ENCODE measurements around the gene PRG3.

DNA sequence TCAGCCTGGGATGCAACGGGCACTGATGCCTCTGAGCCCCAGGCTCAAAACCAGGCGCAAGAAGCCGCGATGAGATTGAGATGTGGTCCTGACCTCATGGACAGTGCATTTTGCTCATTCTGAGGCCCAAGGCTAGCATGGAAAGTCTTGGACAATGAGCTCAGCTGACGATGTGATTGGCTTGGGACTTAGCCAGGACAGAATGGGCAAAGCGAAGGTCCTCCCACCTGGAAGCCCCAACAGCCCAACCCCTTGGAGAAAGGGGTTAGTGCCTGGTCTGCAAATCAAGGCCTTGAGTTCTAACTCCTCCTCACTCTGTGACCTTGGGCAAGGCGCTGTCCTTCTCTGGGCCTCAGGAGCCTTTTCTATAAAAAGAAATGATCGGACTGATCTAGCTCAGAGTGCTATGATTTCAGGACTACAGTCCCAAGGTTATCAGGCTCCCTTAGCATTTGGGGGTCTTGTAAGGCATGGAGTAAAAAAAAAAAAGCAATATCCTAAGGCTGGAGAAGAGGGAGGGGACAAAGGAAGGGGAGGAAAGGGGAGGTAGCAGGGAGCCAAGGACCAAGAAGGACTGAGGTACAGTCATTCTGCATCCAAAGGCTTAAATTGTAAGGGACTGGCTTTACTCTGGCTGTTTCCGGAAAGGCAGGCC is 43.3 kb upstream of the PRG3 start:
- no peak for TF ChIP-seq ATF3 (IDR thresholded peaks at IDR 0.05)
- TF ChIP-seq, protein P1, sequence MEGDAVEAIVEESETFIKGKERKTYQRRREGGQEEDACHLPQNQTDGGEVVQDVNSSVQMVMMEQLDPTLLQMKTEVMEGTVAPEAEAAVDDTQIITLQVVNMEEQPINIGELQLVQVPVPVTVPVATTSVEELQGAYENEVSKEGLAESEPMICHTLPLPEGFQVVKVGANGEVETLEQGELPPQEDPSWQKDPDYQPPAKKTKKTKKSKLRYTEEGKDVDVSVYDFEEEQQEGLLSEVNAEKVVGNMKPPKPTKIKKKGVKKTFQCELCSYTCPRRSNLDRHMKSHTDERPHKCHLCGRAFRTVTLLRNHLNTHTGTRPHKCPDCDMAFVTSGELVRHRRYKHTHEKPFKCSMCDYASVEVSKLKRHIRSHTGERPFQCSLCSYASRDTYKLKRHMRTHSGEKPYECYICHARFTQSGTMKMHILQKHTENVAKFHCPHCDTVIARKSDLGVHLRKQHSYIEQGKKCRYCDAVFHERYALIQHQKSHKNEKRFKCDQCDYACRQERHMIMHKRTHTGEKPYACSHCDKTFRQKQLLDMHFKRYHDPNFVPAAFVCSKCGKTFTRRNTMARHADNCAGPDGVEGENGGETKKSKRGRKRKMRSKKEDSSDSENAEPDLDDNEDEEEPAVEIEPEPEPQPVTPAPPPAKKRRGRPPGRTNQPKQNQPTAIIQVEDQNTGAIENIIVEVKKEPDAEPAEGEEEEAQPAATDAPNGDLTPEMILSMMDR (IDR thresholded peaks at IDR 0.05 in 2 of 3, conservative IDR thresholded peaks at IDR 0.05 in 1 of 3; ENCODE audit: borderline replicate concordance in 1 of 3, insufficient read depth in 1 of 3, low read depth in 2 of 3, low read length in 2 of 3): no peak
- TF ChIP-seq POLR2A (IDR thresholded peaks at IDR 0.05; ENCODE audit: borderline replicate concordance, extremely low read depth, insufficient read depth, insufficient read length): no peak
- no peak for TF ChIP-seq MAX (IDR thresholded peaks at IDR 0.05)
- TF ChIP-seq EZH2 (IDR thresholded peaks at IDR 0.05): no peak
- TF ChIP-seq SP1 (IDR thresholded peaks at IDR 0.05; ENCODE audit: low read depth): no peak
- TF ChIP-seq, protein P2, sequence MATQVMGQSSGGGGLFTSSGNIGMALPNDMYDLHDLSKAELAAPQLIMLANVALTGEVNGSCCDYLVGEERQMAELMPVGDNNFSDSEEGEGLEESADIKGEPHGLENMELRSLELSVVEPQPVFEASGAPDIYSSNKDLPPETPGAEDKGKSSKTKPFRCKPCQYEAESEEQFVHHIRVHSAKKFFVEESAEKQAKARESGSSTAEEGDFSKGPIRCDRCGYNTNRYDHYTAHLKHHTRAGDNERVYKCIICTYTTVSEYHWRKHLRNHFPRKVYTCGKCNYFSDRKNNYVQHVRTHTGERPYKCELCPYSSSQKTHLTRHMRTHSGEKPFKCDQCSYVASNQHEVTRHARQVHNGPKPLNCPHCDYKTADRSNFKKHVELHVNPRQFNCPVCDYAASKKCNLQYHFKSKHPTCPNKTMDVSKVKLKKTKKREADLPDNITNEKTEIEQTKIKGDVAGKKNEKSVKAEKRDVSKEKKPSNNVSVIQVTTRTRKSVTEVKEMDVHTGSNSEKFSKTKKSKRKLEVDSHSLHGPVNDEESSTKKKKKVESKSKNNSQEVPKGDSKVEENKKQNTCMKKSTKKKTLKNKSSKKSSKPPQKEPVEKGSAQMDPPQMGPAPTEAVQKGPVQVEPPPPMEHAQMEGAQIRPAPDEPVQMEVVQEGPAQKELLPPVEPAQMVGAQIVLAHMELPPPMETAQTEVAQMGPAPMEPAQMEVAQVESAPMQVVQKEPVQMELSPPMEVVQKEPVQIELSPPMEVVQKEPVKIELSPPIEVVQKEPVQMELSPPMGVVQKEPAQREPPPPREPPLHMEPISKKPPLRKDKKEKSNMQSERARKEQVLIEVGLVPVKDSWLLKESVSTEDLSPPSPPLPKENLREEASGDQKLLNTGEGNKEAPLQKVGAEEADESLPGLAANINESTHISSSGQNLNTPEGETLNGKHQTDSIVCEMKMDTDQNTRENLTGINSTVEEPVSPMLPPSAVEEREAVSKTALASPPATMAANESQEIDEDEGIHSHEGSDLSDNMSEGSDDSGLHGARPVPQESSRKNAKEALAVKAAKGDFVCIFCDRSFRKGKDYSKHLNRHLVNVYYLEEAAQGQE (IDR thresholded peaks at IDR 0.05; ENCODE audit: low read depth): no peak
- no peak for TF ChIP-seq ZNF274 (IDR thresholded peaks at IDR 0.05; ENCODE audit: low read depth, low read length)
- no peak for TF ChIP-seq RAD21 (IDR thresholded peaks at IDR 0.05; ENCODE audit: low read depth)
- no peak for TF ChIP-seq ZBTB33 (IDR thresholded peaks at IDR 0.05; ENCODE audit: extremely low read depth, insufficient replicate concordance, low read length)
